OCI-LY3 (cell line): Measurements from ENCODE around the gene ROBO1.

Experiments used
- CTCF ChIP-seq: fragments of 200-600, 300-600 bp; sonication (generic); IDR thresholded peaks from 2 replicates; pipeline ENCODE4 v1.5.1; 2014; ENCODE audit warnings: antibody characterized with exemption, low read length, low read depth
- EZH2phosphoT487 ChIP-seq: fragments of 200-600 bp; shearing (Covaris generic); IDR thresholded peaks from 2 replicates; pipeline ENCODE4 v1.6.1; 2018; ENCODE audit warnings: antibody characterized with exemption, mixed run types, low read depth

GRCh38 chr3:79351699-79352098, 416.1 kb downstream of the ROBO1 start:
- TF ChIP-seq CTCF (no peak), EZH2phosphoT487 (no peak)
